Suprapubic skin (tissue), 4 donors: ENCODE measurements around the gene COL17A1. TPM values are rescaled to one million over a fixed set of nuclear protein-coding genes. Genes with fewer than 3 reads are reported as not detected.
A peak's percentile ranks its signal among the peaks of the same experiment; 100 is the strongest.

Experiments used
- DNase-seq, 2 donors: peaks; one replicate each; pipeline ENCODE4 v3.0.0-alpha.2; 2019; ENCODE audit warnings: low spot score in 2 of 2
- H3K27ac ChIP-seq: fragments of 200-600 bp; sonication (generic); one replicate; pipeline ENCODE4 v1.5.1; 2019
- H3K27me3 ChIP-seq: fragments of 200-600 bp; sonication (generic); one replicate; pipeline ENCODE4 v1.5.1; 2019
- H3K36me3 ChIP-seq: fragments of 200-600 bp; sonication (generic); one replicate; pipeline ENCODE4 v1.5.1; 2019
- H3K4me1 ChIP-seq: fragments of 200-600 bp; sonication (generic); one replicate; pipeline ENCODE4 v1.5.1; 2019
- H3K4me3 ChIP-seq: fragments of 200-600 bp; sonication (generic); one replicate; pipeline ENCODE4 v1.5.1; 2019; ENCODE audit warnings: mild to moderate bottlenecking
- H3K9me3 ChIP-seq: fragments of 200-600 bp; sonication (generic); one replicate; pipeline ENCODE4 v1.5.1; 2019
- EP300 ChIP-seq: sonication (generic); formaldehyde crosslinking; IDR thresholded peaks from one replicate; pipeline ENCODE4 v1.6.1; 2017; ENCODE audit warnings: antibody characterized with exemption
- POLR2A ChIP-seq, 2 donors: fragments of 450-650 bp; IDR thresholded peaks; one replicate each; pipeline ENCODE4 v1.6.1; 2017; ENCODE audit warnings: antibody characterized with exemption in 2 of 2, mild to moderate bottlenecking in 2 of 2, moderate library complexity in 2 of 2
- POLR2AphosphoS5 ChIP-seq, 3 donors: sonication (generic); formaldehyde crosslinking; IDR thresholded peaks; one replicate each; pipeline ENCODE4 v1.6.1; 2017; ENCODE audit warnings: antibody characterized with exemption in 3 of 3
- WGBS: methylation state at CpG from one replicate; pipeline ENCODE4 v1.1.5; 2018; 5-methylcytosine and 5-hydroxymethylcytosine counted together
- total RNA-seq, 4 donors: library from RNA; depleted of rRNA; stranded (reverse); fragments of >200 nt; gene quantifications; one replicate each; pipeline ENCODE4 v1.1.0, GENCODE V29; 2016
- TF ChIP-seq, protein P1 (sequence below), 2 donors: fragments of 200-600 bp in 1 of 2; fragments of 450-650 bp in 1 of 2; sonication (generic) in 1 of 2; IDR thresholded peaks; one replicate each; pipeline ENCODE4 v1.5.1; 2016 to 2019; ENCODE audit warnings: antibody characterized with exemption in 2 of 2, mild to moderate bottlenecking in 1 of 2, moderate library complexity in 1 of 2

The COL17A1 gene
- total RNA-seq, 4 donors from 2014 or later: 926 to 1,768 (median 1,374) TPM

DNA sequence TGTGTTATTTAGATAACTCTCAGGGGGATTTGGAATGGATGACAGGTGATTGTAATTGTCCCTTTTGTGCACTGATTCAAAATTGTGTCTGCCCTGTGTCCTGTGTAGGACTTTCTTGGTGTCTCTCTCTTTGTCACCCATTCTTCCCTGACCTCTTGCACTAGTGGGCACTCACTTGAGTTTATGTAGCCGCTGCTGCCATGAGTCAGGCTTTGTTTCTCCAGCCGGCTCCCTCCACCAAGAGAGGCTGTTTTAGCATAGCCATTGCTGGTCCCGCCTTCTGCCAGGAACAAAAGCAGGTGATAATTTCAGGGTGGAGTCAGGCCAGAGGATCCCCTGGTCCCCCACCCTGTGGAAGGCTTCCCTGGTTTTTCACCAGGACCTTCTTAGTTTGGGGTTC lies 8.4 kb downstream of the COL17A1 start:
- 74% methylated on average over 3 of the region's 3 CpGs for WGBS
- peak overlapping the region; percentile 20 for H3K27ac ChIP-seq
- peaks cover 38% of the 10 kb centered on the region for H3K4me1 ChIP-seq
- no peak for TF ChIP-seq POLR2A (IDR thresholded peaks at IDR 0.05)
- TF ChIP-seq, protein P1, sequence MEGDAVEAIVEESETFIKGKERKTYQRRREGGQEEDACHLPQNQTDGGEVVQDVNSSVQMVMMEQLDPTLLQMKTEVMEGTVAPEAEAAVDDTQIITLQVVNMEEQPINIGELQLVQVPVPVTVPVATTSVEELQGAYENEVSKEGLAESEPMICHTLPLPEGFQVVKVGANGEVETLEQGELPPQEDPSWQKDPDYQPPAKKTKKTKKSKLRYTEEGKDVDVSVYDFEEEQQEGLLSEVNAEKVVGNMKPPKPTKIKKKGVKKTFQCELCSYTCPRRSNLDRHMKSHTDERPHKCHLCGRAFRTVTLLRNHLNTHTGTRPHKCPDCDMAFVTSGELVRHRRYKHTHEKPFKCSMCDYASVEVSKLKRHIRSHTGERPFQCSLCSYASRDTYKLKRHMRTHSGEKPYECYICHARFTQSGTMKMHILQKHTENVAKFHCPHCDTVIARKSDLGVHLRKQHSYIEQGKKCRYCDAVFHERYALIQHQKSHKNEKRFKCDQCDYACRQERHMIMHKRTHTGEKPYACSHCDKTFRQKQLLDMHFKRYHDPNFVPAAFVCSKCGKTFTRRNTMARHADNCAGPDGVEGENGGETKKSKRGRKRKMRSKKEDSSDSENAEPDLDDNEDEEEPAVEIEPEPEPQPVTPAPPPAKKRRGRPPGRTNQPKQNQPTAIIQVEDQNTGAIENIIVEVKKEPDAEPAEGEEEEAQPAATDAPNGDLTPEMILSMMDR (IDR thresholded peaks at IDR 0.05): no peak
- no peak overlapping the region for H3K4me3 ChIP-seq
- H3K9me3 ChIP-seq: no peaks in the 10 kb centered on the region
- H3K36me3 ChIP-seq: peaks cover 6% of the 10 kb centered on the region
- no peaks in the 10 kb centered on the region for H3K27me3 ChIP-seq
- no peak for DNase-seq

DNA sequence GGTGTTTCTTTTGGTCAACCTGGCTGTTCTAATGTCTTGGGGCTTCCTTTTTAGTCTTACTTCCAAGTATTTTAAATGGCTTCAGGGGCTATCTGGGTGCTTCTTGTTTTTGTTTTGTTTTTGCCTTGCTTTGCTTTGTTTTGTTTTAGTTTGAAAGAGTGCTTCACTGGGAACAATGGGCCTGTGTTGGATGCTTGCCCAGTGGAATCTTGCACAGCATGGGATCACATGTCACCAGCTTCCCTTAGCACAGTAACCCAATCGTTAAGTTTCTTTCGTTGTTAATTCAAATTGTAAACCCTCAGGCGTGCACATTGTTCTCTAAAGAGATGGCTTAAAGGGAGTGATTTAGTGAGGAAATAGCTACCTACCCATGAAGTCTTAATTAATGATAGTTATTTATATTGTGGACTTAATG lies 8.9 kb downstream of the COL17A1 start:
- H3K9me3 ChIP-seq: no peaks in the 10 kb centered on the region
- peaks cover 33% of the 10 kb centered on the region for H3K4me1 ChIP-seq
- 13% methylated on average over 3 of the region's 3 CpGs for WGBS
- peaks cover 6% of the 10 kb centered on the region for H3K36me3 ChIP-seq
- no peak overlapping the region for H3K27ac ChIP-seq
- H3K27me3 ChIP-seq: no peaks in the 10 kb centered on the region
- DNase-seq: no peak
- H3K4me3 ChIP-seq: no peak overlapping the region
- TF ChIP-seq EP300 (no peak), POLR2A (IDR thresholded peaks at IDR 0.05) (no peak), POLR2AphosphoS5 (IDR thresholded peaks at IDR 0.05) (no peak)
- TF ChIP-seq, protein P1 (IDR thresholded peaks at IDR 0.05): no peak

DNA sequence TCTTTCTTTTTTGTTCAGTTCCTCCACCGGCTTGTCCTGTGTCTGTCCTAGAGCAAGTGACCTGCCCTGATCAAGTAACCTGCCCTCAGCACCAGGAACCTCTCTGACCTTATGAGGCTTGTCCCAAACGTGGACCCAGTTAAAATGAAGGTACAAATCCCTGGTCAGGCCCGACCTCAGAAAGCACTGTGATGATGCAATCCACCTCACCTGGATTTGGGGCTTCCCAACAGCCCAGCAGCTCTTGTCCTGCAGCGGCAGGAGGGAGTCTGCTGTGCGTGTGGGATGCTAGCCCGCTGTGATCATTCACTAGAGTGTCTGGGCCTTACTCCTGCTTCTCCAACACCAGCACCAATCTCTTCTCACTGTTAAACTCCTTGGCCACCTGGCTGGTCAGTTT lies 11.2 kb downstream of the COL17A1 start:
- no peak for TF ChIP-seq EP300
- no peak for TF ChIP-seq POLR2AphosphoS5 (IDR thresholded peaks at IDR 0.05)
- no peak for TF ChIP-seq POLR2A (IDR thresholded peaks at IDR 0.05)
- TF ChIP-seq, protein P1 (IDR thresholded peaks at IDR 0.05): no peak
- Histone ChIP-seq H3K27me3 (no peaks in the 10 kb centered on the region), H3K27ac (no peak overlapping the region), H3K4me3 (no peak overlapping the region), H3K36me3 (peaks cover 6% of the 10 kb centered on the region), H3K9me3 (no peaks in the 10 kb centered on the region), H3K4me1 (peaks cover 32% of the 10 kb centered on the region)
- DNase-seq: no peak
- WGBS: 66% methylated on average over 6 of the region's 6 CpGs

GRCh38 chr10:104072786-104073185 lies 12.9 kb downstream of the COL17A1 start:
- peaks cover 17% of the 10 kb centered on the region for H3K4me1 ChIP-seq
- H3K27me3 ChIP-seq: no peaks in the 10 kb centered on the region
- no peak overlapping the region for H3K4me3 ChIP-seq
- 46% methylated on average over 5 of the region's 5 CpGs for WGBS
- H3K9me3 ChIP-seq: no peaks in the 10 kb centered on the region
- peaks cover 6% of the 10 kb centered on the region for H3K36me3 ChIP-seq
- DNase-seq: no peak
- H3K27ac ChIP-seq: no peak overlapping the region
- TF ChIP-seq POLR2A (IDR thresholded peaks at IDR 0.05): no peak
- TF ChIP-seq POLR2AphosphoS5 (IDR thresholded peaks at IDR 0.05): no peak

- H3K4me3 ChIP-seq: no peak overlapping the region
- TF ChIP-seq POLR2AphosphoS5 (IDR thresholded peaks at IDR 0.05) (no peak), POLR2A (IDR thresholded peaks at IDR 0.05) (no peak), EP300 (no peak)
- TF ChIP-seq, protein P1 (IDR thresholded peaks at IDR 0.05): no peak
- no peaks in the 10 kb centered on the region for H3K27me3 ChIP-seq
- DNase-seq: no peak
- peaks cover 8% of the 10 kb centered on the region for H3K4me1 ChIP-seq
- H3K9me3 ChIP-seq: no peaks in the 10 kb centered on the region
- H3K27ac ChIP-seq: no peak overlapping the region
- H3K36me3 ChIP-seq: peaks cover 6% of the 10 kb centered on the region
- WGBS: 56% methylated on average over 6 of the region's 6 CpGs
Observed at GRCh38 chr10:104069613-104070012, 16.1 kb downstream of the COL17A1 start.

DNA sequence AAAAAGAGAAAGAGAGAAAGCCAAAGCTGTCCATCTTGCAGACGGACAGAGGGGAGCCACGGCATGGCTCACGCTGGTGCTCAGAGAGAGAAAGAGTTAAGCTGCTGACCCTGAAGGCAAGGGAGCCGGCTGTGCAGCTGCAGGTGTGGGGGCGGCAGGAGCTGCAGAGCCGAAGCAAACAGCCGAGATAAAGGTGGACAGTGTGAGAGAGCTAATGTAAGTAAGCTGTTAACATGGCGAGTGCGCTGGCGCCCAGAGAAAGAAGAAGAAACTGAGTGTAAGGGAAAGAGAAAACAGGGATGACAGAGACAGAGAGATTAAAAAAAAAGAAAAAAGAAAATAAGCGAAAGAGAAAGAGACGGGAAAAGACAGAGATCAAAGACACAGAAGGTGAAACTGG lies 18.2 kb downstream of the COL17A1 start:
- DNase-seq: no peak
- Histone ChIP-seq H3K4me1 (peaks cover 6% of the 10 kb centered on the region), H3K9me3 (no peaks in the 10 kb centered on the region), H3K36me3 (peaks cover 3% of the 10 kb centered on the region), H3K4me3 (no peak overlapping the region), H3K27ac (no peak overlapping the region), H3K27me3 (no peaks in the 10 kb centered on the region)
- WGBS: 58% methylated on average over 12 of the region's 12 CpGs
- TF ChIP-seq, protein P1 (IDR thresholded peaks at IDR 0.05): no peak
- no peak for TF ChIP-seq POLR2AphosphoS5 (IDR thresholded peaks at IDR 0.05)
- no peak for TF ChIP-seq POLR2A (IDR thresholded peaks at IDR 0.05)
